GM12892 (cell line): ENCODE results near the gene IGLON5.

Source experiments
- DNase-seq: peaks from one replicate; pipeline ENCODE4 v3.0.0; 2011; ENCODE audit not compliant: insufficient read length
- FAIRE-seq: peaks from 2 replicates; lab custom pipeline; 2011; peaks lifted over from hg19 to GRCh38; lab: Jason Lieb, UNC
- POLR2A ChIP-seq: IDR thresholded peaks from 2 replicates; pipeline ENCODE4 v1.6.1; 2011; ENCODE audit warnings: low read depth, low read length, control low read depth
- POLR2AphosphoS5 ChIP-seq: IDR thresholded peaks from 2 replicates; pipeline ENCODE4 v1.6.1; 2011; ENCODE audit warnings: low read depth, low read length, control low read depth
- TAF1 ChIP-seq: IDR thresholded peaks from 2 replicates; pipeline ENCODE4 v1.6.1; 2011; ENCODE audit warnings: low read depth, mild to moderate bottlenecking, control low read depth, low read length, borderline replicate concordance

Gene IGLON5

GRCh38 chr19:51371186-51371690 lies 59.8 kb downstream of the IGLON5 start:
- FAIRE-seq: no peak
- TF ChIP-seq TAF1 (no peak), POLR2AphosphoS5 (no peak), POLR2A (no peak)
- DNase-seq: no peak

- DNase-seq (no peak), FAIRE-seq (no peak)
- no peak for TF ChIP-seq TAF1
- TF ChIP-seq POLR2A: no peak
- no peak for TF ChIP-seq POLR2AphosphoS5
These were observed 60.7 kb downstream of the IGLON5 start for GRCh38 chr19:51372021-51372648.

DNA sequence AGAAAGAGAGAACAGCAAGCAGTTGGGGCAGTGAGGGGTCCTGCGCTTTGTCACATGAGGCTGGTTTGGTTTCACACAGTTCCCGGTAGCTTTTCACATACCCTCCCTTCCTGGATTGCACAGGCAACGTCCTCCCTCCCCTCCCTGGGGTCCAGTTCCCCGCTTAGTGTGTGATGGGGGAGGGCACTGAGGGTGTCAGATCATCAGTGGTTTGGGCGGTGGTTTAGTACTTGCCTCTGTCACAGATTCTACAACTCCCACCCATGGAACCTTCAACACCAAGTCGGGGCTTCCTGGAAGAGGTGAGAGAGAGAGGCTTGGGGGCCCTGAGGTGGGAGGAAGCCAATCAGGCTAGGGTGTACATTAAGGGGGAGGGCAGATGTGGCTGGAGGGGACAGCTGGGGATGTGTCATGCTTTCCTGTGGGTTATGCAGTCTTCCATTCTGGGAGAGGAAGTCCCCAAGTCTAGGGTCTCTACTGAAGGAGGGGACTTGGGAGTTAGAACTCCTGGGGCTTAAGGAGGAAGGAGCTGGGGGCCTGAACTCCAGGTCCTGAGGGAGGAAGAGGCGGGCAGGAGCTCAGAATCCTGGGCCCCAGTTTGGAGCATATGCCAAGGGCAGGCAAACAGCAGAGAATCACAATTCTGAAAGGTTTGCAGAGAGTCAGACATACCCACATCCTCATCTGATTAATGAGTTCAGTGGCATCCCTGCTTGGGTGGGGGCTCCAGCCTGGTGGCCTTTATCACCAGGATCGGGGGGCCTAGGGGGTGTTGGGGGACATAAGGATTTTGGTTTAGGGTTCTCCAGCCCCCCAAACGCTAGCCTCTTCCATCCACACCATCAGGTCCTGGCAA lies 61.4 kb downstream of the IGLON5 start, which contains the start of gene NKG7:
TSS of gene NKG7 (minus strand) at position 6 of the 856 bp plus-strand sequence. CDS start 119 bp downstream, outside the sequence.
- peak; percentile 73 for FAIRE-seq
- no peak for DNase-seq
- no peak; the same call in 1 of the 2 replicates for TF ChIP-seq POLR2A
- TF ChIP-seq TAF1: no peak
- TF ChIP-seq POLR2AphosphoS5: no peak

GRCh38 chr19:51375504-51376221 lies 64.2 kb downstream of the IGLON5 start:
- no peak for TF ChIP-seq POLR2A
- no peak for TF ChIP-seq POLR2AphosphoS5
- no peak for TF ChIP-seq TAF1
- DNase-seq (no peak), FAIRE-seq (peak; percentile 70)

GRCh38 chr19:51377422-51377821 lies 66.0 kb downstream of the IGLON5 start:
- TF ChIP-seq POLR2A (no peak), TAF1 (no peak), POLR2AphosphoS5 (no peak)
- FAIRE-seq: no peak
- no peak for DNase-seq

GRCh38 chr19:51380379-51380778 lies 68.9 kb downstream of the IGLON5 start:
- DNase-seq (no peak), FAIRE-seq (no peak)
- TF ChIP-seq POLR2A (no peak), POLR2AphosphoS5 (no peak), TAF1 (no peak)
